HepG2 (cell line): ENCODE results near the gene TSGA10. TPM values are rescaled to one million over a fixed set of nuclear protein-coding genes. Genes with fewer than 3 reads are reported as not detected.
A peak's percentile ranks its signal among the peaks of the same experiment; 100 is the strongest.

Experiments
- BRD4 ChIP-seq: sonication (generic); formaldehyde crosslinking; IDR thresholded peaks from 2 replicates; pipeline ENCODE4 v1.4.0; 2020; ENCODE audit warnings: missing genetic modification reagents
- CENPX ChIP-seq: sonication (generic); formaldehyde crosslinking; IDR thresholded peaks from 2 replicates; pipeline ENCODE4 v1.9.0; 2021; ENCODE audit warnings: mild to moderate bottlenecking, missing genetic modification reagents, moderate library complexity
- FOXJ3 ChIP-seq: sonication (generic); formaldehyde crosslinking; IDR thresholded peaks from 2 replicates; pipeline ENCODE4 v1.4.0; 2020; ENCODE audit warnings: missing genetic modification reagents, mild to moderate bottlenecking, borderline replicate concordance
- FOXP1 ChIP-seq, 2 experiments: fragments of 450-650 bp in 1 of 2; IDR thresholded peaks; 2 replicates each; pipeline ENCODE4 v1.6.1; 2017 to 2018; ENCODE audit warnings: antibody characterized with exemption in 1 of 2
- GLI4 ChIP-seq: sonication (generic); formaldehyde crosslinking; IDR thresholded peaks from 2 replicates; pipeline ENCODE4 v1.5.1; 2020; ENCODE audit warnings: missing genetic modification reagents, mild to moderate bottlenecking, moderate library complexity, borderline replicate concordance
- GMEB2 ChIP-seq: IDR thresholded peaks from 2 replicates; pipeline ENCODE4 v1.6.1; 2016; ENCODE audit warnings: missing biosample characterization, missing genetic modification reagents, low read depth
- HNRNPH1 ChIP-seq: fragments of 200-400 bp; formaldehyde crosslinking; optimal IDR thresholded peaks from 2 replicates; pipeline ENCODE3; 2017; ENCODE audit warnings: mild to moderate bottlenecking, low read depth, low read length
- MTA3 ChIP-seq: sonication (generic); formaldehyde crosslinking; IDR thresholded peaks from 2 replicates; pipeline ENCODE4 v1.4.0; 2020; ENCODE audit warnings: missing genetic modification reagents
- RBAK ChIP-seq: sonication (generic); formaldehyde crosslinking; IDR thresholded peaks from 2 replicates; pipeline ENCODE4 v1.5.1; 2020; ENCODE audit warnings: mild to moderate bottlenecking, missing genetic modification reagents
- RCOR2 ChIP-seq: IDR thresholded peaks from 2 replicates; pipeline ENCODE4 v1.6.1; 2016; ENCODE audit warnings: missing biosample characterization, missing genetic modification reagents
- SAP130 ChIP-seq: IDR thresholded peaks from 2 replicates; pipeline ENCODE4 v1.6.1; 2016; ENCODE audit warnings: low read depth
- SNAPC2 ChIP-seq: sonication (generic); formaldehyde crosslinking; IDR thresholded peaks from 2 replicates; pipeline ENCODE4 v1.8.1; 2022; ENCODE audit warnings: mild to moderate bottlenecking, missing genetic modification reagents
- TAF15 ChIP-seq: fragments of 200-400 bp; formaldehyde crosslinking; IDR thresholded peaks from one replicate; pipeline ENCODE4 v1.6.1; 2018; ENCODE audit warnings: mild to moderate bottlenecking, low read depth, low read length; ENCODE audit not compliant: poor library complexity, severe bottlenecking
- TARDBP ChIP-seq: sonication (generic); formaldehyde crosslinking; IDR thresholded peaks from 2 replicates; pipeline ENCODE4 v1.8.0; 2022; ENCODE audit warnings: mild to moderate bottlenecking, missing genetic modification reagents
- TSC22D2 ChIP-seq: sonication (generic); formaldehyde crosslinking; IDR thresholded peaks from 2 replicates; pipeline ENCODE4 v1.5.1; 2020; ENCODE audit warnings: missing genetic modification reagents, mild to moderate bottlenecking, borderline replicate concordance
- ZNF12 ChIP-seq: sonication (generic); formaldehyde crosslinking; IDR thresholded peaks from 2 replicates; pipeline ENCODE4 v1.5.0; 2020; ENCODE audit warnings: missing genetic modification reagents
- ZNF275 ChIP-seq: sonication (generic); formaldehyde crosslinking; IDR thresholded peaks from 2 replicates; pipeline ENCODE4 v1.8.0; 2022; ENCODE audit warnings: missing genetic modification reagents, mild to moderate bottlenecking, inconsistent platforms, borderline replicate concordance
- polyA plus RNA-seq, 8 experiments: library from polyadenylated mRNA; depleted of rRNA in 3 of 8; stranded (reverse) in 7 of 8; unstranded in 1 of 8; fragments of >200 nt; fragmentation: Illumina TruSeq in 4 of 8; extraction: Trizol in 4 of 8; gene quantifications; 2 replicates each; pipeline versions ENCODE4 v1.2.1 to v1.2.3, GENCODE V29; 2011 to 2016; ENCODE audit warnings: low read depth in 4 of 8, missing spikeins in 1 of 8, mixed read lengths in 1 of 8; ENCODE audit not compliant: insufficient read depth in 1 of 8
- total RNA-seq, 5 experiments: library from RNA; depleted of rRNA; stranded (reverse); fragments of >200 nt; fragmentation: Illumina TruSeq; extraction: Trizol; gene quantifications; 2 replicates each; pipeline ENCODE4 v1.2.3, GENCODE V29; 2016; ENCODE audit warnings: low read depth in 1 of 5
- TF ChIP-seq, protein P1 (sequence below): sonication (generic); formaldehyde crosslinking; IDR thresholded peaks from 2 replicates; pipeline ENCODE4 v1.9.0; 2022; ENCODE audit warnings: missing genetic modification reagents, mild to moderate bottlenecking, borderline replicate concordance
- TF ChIP-seq, protein P2 (sequence below): sonication (generic); formaldehyde crosslinking; conservative IDR thresholded peaks from 2 replicates; pipeline ENCODE4 v1.8.0; 2022; ENCODE audit warnings: low read depth, missing genetic modification reagents
- TF ChIP-seq, protein P3 (sequence below): sonication (generic); formaldehyde crosslinking; IDR thresholded peaks from 2 replicates; pipeline ENCODE4 v1.8.0; 2022; ENCODE audit warnings: mild to moderate bottlenecking, missing genetic modification reagents, borderline replicate concordance

The TSGA10 gene
- total and polyA plus RNA-seq, 2 of the 13 experiments (the other 11 are each of a cell fraction or from before 2014, with no cell fraction given), result 4.7 to 13.1 TPM

DNA sequence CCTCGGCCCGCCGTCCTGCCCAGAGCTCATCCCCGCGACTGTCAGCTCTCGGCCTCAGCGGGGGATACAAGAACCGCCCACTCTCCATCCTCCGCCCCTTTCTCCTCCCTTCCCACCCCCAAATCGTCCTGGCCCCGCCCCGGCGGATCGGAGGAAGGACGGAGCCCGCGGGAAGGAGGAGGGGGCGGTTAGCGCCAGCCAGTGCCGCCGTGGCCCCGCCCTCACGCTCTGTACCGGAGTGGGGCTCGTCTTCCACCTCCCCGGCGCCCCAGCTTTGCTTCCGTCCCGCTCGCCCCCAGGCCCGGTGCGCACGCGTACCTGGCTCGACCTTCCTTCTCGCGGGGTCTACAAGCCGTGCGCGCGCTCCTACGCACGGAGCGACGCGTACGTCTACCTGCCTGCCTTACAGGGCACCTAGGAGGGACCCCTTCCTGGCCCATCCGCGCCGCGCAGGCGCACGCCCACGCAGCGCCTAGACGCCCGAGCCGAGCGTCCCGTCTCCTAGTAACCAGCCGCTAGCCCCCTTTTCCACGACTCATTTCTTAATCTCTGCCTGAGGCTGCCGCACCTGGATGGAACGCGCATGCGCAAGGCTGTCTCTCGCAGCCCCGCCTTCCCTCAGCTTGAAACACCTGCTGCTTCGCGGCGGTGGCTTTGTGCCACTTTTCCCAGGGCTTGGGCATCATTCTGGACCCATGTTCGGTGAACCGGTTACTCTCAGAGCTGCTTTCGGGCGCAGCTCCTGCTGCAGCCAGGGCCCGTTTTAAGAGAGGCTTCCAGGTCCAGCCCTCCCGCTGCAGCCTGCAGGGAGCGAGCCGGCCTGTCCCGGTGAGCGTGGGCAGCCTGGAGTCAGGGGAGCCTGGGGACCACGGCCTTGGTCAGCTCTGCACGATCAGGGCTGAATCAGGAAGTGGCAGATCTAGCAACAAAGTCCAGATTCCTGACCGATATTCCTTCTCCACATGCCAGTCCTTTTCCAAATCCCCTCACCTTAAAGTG, 13.3 kb downstream of the TSGA10 start, which contains the start of gene C2orf15 (continued):
- peak; percentile 39; the same call in 1 of the 2 replicates for TF ChIP-seq FOXJ3 (CRISPR knock-in tag)
- no peak for TF ChIP-seq MTA3 (CRISPR knock-in tag)
- peak; percentile 34; the same call in 1 of the 2 replicates for TF ChIP-seq RBAK (CRISPR knock-in tag)
- TF ChIP-seq, protein P1, sequence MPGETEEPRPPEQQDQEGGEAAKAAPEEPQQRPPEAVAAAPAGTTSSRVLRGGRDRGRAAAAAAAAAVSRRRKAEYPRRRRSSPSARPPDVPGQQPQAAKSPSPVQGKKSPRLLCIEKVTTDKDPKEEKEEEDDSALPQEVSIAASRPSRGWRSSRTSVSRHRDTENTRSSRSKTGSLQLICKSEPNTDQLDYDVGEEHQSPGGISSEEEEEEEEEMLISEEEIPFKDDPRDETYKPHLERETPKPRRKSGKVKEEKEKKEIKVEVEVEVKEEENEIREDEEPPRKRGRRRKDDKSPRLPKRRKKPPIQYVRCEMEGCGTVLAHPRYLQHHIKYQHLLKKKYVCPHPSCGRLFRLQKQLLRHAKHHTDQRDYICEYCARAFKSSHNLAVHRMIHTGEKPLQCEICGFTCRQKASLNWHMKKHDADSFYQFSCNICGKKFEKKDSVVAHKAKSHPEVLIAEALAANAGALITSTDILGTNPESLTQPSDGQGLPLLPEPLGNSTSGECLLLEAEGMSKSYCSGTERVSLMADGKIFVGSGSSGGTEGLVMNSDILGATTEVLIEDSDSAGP (CRISPR knock-in tag), result peak; percentile 96
- 0 out of 2 replicates have a peak, but pooled peaks have one; percentile 38 for TF ChIP-seq ZNF12 (CRISPR knock-in tag)
- peak; percentile 86 for TF ChIP-seq SAP130 (CRISPR knock-in tag)
- TF ChIP-seq, protein P2, sequence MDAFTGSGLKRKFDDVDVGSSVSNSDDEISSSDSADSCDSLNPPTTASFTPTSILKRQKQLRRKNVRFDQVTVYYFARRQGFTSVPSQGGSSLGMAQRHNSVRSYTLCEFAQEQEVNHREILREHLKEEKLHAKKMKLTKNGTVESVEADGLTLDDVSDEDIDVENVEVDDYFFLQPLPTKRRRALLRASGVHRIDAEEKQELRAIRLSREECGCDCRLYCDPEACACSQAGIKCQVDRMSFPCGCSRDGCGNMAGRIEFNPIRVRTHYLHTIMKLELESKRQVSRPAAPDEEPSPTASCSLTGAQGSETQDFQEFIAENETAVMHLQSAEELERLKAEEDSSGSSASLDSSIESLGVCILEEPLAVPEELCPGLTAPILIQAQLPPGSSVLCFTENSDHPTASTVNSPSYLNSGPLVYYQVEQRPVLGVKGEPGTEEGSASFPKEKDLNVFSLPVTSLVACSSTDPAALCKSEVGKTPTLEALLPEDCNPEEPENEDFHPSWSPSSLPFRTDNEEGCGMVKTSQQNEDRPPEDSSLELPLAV (CRISPR knock-in tag), result no peak; the same call in 1 of the 2 replicates
- no peak for TF ChIP-seq TSC22D2 (CRISPR knock-in tag)
- TF ChIP-seq FOXP1 (IDR thresholded peaks at IDR 0.05), result no peak
- TF ChIP-seq FOXP1 (CRISPR knock-in tag; IDR thresholded peaks at IDR 0.05), result no peak
- 0 out of 2 replicates have a peak, but pooled peaks have one; percentile 19 for TF ChIP-seq TARDBP (CRISPR knock-in tag)
- TF ChIP-seq, protein P3, sequence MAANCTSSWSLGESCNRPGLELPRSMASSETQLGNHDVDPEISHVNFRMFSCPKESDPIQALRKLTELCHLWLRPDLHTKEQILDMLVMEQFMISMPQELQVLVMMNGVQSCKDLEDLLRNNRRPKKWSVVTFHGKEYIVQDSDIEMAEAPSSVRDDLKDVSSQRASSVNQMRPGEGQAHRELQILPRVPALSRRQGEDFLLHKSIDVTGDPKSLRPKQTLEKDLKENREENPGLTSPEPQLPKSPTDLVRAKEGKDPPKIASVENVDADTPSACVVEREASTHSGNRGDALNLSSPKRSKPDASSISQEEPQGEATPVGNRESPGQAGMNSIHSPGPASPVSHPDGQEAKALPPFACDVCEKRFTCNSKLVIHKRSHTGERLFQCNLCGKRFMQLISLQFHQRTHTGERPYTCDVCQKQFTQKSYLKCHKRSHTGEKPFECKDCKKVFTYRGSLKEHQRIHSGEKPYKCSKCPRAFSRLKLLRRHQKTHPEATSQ (CRISPR knock-in tag), result peak; percentile 90; the same call in 1 of the 2 replicates
- TF ChIP-seq GLI4 (CRISPR knock-in tag), result peak; percentile 10; the same call in 1 of the 2 replicates
- TF ChIP-seq CENPX (CRISPR knock-in tag), result no peak
- TF ChIP-seq BRD4 (CRISPR knock-in tag), result peak; percentile 21; the same call in 1 of the 2 replicates
- no peak for TF ChIP-seq HNRNPH1
- TF ChIP-seq RCOR2 (CRISPR knock-in tag), result peak; percentile 14; the same call in 1 of the 2 replicates
- TF ChIP-seq GMEB2 (CRISPR knock-in tag), result peak; percentile 93
- TF ChIP-seq SNAPC2 (CRISPR knock-in tag), result peak; percentile 95; the same call in 1 of the 2 replicates
- peak; percentile 96; the same call in 1 of the 2 replicates for TF ChIP-seq ZNF275 (CRISPR knock-in tag)
- peak; percentile 46 for TF ChIP-seq TAF15
